NCI-H82 treated with DMSO at 0.1 percent for 48 hours (cell line): ENCODE measurements around the gene C17orf78.
A peak's percentile ranks its signal among the peaks of the same experiment; 100 is the strongest.
"Not testable (repeated sequence)": the region's sequence is repeated elsewhere in the genome, so short reads cannot be mapped to it uniquely, and the experiment has no call there.

Experiments used
- DNase-seq: peaks from one replicate; lab custom pipeline; 2025; ENCODE audit not compliant: unreplicated experiment; lab: John Stamatoyannopoulos, UW

The C17orf78 gene

DNA sequence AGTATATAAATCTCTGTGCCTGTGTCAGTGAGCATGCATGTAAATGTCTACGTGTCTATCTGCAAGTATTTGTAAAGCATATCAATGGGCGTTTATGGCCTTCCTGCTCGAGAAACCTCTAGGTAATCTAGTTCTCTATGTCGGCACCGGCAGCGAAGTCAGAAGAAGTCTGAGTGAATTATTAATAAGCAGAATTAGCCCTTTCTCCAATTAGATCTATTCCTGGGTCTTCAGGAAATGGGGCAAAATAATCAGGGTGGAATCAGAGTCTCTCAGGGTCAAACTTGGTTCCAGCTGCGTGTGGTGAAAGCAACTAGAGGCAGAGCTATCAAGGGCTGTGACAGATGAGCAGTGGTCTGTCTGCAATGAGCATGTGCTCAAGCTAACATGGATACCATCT, at the start of gene C17orf78:
TSS of gene C17orf78 (plus strand) at position 280 of the 400 bp plus-strand sequence. CDS start at position 388, 108 bp downstream.
- DNase-seq, result no peak

DNA sequence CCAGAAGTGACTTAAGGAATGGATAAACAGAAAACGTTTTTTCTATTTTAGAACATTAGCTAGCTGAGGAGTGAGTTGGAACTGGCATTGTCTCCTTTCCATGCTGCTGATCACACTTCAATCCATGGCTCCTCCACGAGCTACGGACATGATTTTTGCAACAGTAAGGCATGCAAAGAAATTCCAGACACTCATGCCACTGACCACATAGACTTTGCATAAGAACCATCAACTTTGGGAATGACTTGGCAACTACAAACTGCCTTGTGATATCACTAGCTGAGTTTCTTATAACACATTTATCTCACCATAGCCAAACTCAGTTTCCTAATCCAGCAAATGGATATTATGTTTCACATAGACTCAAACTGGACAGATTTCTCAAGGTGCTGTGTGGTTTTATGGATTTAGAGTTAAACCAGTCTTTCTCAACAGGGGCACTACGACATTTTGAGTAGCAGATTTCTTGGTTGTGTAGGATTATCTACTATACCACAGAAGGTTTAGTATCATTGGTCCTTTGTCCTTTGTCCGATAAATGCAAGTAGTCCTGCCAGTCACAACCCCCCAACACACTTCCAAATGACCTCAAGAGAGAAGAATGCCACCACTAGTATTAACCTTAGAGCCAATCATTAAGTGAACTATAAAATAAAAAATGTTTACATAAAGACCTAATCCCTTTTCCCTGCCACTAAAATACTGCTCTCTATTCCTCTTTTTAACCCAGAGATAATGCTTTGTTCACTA, 48.3 kb upstream of the C17orf78 start:
- DNase-seq, result no peak

DNA sequence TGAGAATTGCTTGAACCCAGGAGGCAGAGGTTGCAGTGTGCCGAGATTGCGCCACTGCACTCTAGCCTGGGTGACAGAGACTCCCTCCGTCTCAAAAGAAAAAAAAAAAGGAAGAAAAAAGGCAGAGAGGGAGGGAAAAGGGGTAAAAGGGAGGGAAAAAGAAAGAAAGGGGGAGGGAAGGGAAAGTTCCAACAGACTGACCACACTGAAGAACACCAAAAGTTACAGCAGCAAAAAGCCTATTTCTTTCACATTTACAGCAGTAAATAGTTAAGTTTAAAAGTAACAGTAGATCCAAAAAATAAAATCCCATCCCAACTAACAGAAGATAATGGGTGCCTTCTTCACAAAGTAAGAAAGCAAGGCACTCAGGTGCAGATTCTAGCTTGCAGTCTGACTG, 36.9 kb upstream of the C17orf78 start:
- no peak for DNase-seq

DNA sequence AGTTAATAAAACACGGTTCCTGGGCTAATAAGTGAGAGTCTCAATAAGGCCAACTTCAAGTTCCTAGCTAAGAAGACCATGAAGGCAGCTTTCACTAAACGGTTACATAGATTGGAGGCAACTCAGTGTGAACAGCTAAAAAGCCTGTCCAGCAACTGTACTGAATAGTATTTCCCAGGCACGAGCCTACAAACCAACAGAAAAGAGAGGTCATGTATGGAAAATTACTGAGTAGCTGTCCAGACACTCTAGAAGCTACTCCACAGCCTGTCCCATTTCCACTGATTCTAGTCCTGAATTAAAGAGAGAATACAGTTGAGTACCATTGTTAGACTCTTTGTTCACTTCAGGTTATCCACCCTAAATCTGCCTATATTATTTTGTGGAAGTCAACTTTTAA, 36.5 kb upstream of the C17orf78 start:
- no peak for DNase-seq

DNA sequence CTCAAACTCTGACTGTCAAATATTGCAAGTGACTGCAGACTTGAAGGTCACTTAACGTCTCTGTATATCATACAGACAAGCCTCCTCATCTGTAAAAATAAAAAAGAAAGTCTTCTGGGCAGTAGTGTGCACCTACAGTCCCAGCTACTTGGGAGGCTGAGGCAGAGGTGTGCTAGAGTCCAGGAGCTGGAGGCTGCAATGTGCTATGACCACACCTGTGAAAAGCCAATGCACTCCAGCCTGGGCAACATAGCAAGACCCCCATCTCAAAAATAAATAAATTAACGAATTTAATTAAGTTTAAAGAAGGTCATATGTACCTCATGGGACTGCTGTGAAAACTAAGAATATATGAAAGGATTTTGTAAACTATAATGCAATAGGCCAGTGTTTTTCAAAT, 35.0 kb upstream of the C17orf78 start:
- no peak for DNase-seq

DNA sequence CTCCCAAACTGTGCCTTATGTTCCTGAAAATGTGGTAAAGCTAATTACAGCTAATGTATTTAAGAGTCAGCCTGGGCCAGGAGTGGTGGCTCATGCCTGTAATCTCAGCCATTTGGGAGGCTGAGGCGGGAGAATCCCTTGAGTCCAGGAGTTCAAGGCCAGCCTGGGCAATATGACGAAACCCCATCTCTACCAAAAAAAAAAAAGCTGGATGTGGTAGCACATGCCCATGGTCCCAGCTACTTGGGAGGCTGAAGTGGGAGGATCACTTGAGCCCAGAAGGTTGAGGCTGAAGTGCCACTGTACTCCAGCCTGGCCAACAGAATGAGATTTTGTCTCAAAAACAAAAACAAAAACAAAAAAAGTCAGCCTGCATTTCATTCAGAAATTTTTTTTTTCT, 33.2 kb upstream of the C17orf78 start:
- DNase-seq, result no peak

DNA sequence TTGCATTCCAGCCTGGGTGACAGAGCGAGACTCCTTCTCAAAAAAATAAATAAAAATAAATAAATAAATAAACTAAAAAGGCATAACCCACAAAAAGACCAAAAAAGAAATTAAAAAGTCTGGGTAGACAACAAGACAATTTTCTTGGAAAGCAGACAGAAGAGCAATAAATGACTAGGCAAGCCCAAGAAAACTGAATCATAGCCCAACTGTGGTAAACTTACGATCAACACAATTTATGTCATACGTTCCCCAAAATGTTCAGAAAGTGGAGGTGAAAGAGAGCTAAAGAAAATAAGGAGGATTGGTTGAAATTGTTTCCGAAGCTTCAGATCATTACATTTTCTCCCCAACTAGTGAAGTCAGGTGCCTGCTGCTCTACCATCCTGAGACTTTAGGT, 31.3 kb upstream of the C17orf78 start:
- no peak for DNase-seq

DNA sequence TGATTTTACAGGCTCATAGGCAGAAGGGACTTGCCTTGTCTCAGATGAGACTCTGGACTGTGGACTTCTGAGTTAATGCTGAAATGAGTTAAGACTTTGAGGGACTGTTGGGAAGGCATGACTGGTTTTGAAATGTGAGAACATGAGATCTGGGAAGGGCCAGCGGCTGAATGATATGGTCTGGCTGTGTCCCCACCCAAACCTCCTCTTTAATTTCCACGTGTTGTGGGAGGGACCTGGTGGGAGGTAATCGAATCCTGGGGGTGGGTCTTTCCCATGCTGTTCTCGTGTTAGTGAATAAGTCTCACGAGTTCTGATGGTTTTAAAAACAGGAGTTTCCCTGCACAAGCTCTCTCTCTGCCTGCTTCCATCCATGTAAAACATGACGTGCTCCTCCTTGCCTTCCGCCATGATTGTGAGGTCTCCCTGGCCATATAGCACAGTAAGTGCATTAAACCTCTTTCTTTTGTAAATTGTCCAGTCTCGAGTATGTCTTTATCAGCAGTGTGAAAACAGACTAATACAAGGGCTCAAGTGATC, 28.9 kb upstream of the C17orf78 start:
- DNase-seq, result not testable (repeated sequence)

DNA sequence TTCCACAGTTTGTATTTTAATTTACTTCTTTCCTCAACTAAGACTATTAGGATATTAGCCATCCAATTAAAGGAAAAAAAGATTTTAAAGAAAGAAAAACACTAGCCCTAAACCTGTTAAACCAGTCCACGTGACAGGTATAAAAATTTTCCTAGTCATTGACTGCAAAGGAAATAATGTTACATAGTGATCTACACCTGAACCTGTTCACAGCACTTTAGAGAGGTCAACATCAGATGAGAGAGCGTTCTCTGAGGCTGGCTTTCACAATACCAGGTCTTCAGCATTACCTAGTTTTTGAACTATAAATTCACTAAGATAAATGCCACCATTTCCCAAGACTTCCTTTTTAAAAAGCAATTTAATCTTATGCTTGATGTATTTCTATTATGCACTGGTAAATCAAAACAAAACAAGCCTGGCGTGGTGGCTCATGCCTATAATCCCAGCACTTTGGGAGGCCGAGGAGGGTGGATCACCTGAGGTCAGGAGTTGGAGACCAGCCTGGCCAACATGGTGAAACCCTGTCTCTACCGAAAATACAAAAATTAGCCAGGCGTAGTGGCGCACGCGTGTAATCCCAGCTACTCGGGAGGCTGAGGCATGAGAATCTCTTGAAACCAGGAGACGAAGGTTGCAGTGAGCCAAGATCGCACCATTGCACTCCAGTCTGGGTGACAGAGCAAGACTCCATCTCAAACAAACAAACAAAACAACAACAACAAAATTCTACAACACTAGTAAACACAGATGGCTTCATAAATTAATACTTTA, 18.8 kb upstream of the C17orf78 start:
- DNase-seq, result not testable (repeated sequence)

DNA sequence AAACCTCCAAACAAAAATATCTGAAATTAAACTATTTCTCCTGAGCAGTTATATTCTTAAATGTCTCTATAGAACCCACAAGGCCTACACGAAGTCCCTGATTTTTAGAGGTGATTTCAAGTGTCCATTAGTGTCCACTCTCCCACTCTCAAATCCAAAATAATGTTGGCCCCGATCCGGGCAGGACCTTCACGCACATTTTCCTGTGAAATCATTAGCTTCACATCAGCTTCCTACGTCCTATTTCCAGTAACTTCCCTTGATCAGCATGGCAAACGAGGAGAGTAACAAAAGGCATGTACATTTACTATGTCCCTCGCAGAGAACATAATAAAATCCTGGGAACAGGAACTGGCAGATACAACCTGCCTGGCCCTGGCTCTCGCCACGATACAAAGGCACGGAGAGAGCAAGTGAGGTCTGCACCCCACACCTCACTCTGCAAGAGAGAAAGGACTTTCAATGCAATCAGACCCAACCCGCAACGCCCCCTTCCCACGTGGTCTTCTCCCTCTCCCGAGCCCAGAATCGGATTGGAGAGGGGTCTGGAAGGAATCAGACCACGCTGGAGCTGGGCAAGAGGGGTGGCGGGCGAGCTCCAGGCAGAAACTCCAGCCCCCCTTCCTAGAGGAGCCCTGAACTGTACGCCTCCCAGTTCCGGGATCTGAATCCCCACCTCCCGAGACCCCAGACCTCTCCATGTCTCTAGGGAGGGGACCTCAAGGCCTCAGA, 17.5 kb upstream of the C17orf78 start:
- DNase-seq, result peak; percentile 68

DNA sequence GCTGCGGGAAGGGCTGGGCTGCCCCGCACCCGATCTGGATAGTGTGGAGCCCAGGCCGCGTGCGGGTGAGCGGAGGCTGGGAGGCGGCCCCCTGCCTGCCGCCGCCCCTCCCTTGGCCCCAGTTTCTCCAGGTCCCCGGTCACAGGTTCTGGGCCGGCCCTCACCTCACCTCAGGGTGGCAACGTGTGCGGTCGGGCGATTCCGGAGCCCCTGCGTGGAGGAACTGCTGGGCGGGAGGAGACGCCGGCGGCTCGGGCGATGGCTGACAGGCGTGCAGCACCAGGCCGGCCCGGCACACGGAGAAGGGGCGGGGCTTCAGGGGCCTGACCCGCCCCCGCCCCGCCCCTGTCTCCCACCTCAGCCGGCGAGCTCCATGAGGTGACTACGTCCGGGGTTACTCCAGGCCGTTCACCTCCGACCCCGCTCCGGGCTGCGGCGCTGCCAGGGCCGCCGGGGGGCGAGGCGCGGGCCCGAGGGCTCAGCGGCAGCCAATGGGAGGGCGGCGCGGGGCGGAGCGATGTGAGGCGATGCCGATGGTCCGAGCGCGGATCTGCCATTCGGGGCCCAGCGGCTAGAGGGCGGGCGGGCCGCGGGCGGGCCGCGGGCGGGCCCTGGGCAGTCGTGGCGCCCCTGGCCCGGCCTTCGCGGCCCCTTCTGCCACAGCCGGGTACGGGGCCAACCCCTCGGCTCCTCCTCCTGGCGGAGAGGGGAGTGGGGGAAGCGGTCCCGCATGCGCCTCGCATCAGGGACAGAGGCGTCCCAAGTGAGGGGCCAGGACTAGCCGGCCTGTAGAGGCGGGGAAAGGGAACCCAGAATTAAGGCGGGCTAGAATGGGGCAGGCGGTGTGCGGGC, 16.7 kb upstream of the C17orf78 start:
- peak; percentile 89 for DNase-seq

DNA sequence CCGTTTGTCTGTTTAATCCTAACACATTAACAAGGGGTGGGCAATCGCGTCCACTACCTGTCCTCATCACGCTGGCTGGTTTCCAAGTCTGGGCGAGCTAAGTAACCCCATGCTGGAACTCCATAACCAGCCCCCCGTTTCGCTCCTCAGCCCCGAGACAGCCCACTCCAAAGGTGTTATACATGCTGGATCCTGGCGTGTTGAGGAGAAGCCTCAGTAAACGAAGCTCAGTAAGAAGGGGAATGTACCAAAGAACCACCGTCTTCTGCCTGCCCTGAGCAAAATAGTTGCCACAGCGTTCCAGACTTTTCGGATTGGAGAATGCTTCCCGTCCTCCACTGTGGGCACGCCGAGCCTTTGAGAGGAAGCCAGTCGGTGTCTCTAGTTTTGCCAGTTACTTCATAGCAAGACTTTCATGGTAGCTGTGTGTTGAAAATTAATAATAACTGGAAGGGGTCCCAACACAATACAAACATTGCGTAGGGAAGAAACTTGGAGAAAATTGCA, 16.1 kb upstream of the C17orf78 start:
- DNase-seq, result no peak

DNA sequence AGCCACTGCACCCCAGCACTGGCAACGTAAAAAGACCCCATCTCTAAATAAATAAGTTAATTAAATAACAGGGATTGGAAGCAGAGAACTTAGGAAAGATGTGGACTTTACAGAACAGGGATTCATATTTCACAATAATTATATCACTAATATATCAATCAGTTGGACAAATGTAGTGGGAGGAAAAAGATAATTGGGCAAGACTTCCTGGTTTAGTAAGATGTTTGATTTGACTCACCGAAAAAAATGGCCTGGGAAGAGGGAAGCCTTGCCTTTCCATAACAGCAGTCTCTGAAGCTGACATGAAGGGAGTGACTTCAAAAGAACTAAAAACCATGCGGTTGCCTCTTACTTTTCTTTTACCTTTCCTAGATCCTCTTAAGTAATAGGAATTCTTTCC, 15.2 kb upstream of the C17orf78 start:
- DNase-seq, result no peak

DNA sequence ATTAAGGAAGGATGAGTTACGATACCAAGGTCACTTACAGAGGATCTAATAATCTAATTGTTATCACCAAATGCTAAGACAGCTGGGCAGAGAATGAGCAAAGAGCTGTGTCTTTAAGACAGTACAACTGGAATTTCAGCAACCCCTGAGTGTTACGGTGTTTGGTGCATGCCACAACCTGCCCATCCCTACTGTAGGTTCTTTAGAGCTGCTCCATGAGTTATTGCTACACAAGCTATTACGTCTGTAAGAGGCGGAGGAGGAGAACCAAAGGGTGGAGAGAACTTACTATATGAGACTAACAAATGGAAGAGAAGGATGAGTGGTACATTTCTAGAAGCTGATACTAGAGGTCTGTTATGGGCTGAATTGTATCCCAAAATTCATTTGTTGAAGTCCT, 14.2 kb upstream of the C17orf78 start:
- no peak for DNase-seq

DNA sequence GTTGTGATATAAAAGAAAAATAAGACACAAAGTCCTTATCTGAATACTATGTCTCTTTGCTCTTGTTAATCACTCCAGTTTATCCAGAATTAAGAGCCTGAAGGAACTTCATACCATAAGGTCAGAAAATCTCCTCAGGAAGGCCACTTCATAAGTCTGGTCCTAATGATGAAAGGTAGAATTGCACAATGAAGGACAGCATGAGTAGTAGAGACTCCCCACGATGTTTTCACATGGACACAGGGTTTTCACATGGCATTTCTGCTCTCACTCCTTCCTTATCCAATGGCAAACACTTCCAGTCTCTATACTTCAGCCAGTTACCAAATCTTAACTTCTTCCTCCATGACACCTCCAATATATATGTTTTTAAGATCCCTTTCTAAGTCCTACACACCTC, 10.2 kb upstream of the C17orf78 start:
- DNase-seq, result no peak

DNA sequence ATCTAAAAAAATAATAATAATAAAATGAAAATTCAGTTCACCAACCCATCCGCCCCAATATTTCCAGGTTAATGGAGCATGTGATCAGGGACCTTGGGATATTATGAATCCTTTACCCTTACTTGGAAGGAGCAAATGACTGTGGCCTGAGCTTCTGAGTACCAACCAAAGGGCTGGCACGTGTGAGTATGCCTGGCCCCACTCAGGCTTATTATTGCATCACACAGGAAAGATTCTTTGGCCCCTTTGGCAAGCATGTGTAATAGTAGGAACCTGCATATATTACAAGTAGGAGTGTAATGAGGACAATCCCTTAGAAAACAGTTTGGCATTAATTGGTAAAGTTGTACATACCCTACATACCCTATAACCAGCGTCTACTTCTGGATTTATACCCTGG, 7.2 kb upstream of the C17orf78 start:
- no peak for DNase-seq

DNA sequence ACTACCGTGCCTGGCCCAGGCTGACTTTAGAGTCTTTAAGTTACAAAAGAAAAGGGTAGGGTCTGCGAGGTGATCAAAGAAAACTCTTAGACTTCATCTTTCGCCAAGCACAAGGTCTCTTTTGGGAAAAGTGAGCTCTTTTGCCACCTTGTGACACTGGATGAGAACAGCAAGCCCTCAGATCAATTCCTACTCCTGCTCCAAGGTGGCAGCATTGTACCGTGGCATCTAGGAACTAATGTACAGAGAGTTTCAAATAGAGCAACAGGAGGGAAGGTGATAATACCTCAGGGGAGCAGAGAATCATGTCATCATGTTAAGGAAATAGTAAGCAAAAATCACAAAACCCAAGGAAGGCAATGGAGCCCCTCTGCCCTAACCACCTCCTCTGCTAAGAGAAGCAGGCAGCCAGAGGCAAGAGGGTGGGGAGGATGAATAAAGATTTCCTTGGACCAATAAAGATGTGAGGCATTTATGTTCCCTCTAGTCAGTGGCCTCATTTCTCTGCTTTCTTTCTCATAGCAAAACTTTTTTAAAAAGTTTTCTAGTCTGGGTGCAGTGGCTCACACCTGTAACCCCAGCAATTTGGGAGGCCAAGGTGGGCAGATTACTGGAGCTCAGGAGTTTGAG, 2.1 kb upstream of the C17orf78 start:
- peak; percentile 86 for DNase-seq

DNA sequence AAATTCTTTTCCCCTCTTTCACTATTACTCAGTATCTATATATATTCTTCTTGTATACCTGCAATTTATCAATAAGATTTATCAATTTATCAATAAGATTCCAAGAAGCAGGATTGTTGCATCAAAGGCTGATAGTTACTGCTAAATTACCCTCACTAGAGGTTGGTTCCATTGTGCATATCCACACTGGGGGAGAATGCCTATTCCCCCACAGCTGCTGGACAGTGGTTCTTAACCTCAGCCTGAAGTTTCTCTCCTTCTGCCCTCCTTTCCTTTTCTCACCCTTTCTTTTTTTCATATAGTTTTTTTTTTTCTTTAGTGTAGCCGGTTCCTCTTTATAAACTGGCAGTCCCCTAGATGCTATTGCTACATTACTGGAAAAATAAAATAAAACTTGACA, 6.3 kb downstream of the C17orf78 start:
- no peak for DNase-seq

DNA sequence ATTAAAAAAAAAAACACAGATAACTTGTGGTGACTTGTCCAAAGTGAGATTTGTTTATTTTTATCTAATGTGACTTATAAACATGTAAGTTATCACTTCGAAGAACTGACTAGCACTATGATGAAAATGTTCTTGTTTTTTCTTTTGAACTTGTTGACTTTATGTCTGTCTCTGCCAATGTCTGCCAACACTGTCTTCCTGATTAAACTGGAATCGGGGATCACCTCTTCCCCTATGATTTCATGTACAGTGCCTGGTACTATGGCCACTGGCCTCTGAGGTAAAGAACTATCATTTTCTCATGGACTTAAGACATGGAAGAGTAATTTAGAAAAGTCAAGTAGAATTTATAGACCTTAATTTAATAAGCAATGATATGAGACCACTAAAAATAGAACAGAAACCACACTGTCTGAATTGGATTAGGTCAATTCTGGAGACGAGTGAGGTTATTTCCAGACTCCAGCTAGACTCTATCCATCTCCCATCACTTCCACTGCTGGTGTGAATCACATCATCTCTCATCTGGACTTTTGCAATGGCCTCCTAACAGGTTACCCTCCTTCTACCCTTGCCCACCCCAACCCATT, 8.9 kb downstream of the C17orf78 start:
- no peak for DNase-seq
